Islet precursor cell (in vitro differentiated cells): ENCODE data around the gene WWTR1.

Source experiments
- DNase-seq: peaks from one replicate; pipeline ENCODE4 v3.0.0-alpha.2; 2018

WWTR1 gene

DNA sequence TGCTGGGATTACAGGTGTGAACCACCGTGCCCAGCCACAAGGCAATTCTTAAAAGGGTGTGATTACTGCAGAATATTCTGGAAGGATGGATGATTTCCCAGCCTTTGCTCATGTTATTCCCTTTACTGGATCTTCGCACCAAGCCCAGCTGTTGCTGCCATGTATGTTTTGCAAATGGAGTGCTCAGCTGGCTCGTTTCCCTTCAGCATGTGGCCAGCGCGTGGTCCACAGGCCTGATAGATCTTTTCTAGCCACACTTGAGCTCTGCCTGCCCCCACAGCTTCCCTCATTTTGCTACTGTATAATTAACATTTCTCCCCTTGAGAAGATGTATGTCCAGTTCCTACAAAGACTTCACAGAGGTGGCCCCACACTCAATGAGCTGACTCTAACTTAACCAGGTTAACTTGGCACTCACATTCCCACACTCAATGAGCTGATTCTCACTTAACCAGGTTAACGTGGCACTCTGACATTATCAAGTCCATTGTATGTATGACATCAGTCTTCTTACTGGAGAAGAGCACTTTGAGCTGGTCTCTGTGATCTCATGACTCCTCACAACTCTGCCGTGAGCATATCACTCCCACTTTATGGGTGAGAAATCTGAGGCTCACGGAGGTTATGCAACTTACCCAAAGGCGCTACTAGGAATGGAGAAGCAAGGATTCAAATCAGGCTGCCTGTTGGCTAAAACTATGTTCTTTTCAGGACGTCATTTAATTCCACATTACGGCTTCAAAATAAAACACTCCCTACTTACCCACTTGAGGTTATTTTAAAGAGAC is 134.1 kb downstream of the WWTR1 start:
- DNase-seq: no peak

DNA sequence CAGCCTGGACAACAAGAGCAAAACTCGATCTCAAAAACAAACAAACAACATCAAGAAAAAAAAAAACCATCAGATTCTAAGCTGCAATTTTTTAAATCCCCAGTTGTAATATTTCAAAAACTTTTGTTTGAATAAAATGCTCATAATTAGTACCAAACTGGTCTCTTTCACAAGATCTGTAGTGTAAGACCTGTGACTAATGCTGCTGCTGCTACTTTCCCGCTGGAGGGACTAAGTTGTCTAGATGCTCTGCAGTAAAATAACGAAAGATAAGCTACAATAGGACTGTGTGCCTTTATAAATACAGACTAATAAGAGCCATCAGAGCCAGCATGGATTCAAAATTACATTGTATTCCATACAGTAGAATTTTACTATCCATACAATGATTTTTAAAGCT is 137.9 kb downstream of the WWTR1 start:
- no peak for DNase-seq

GRCh38 chr3:149516920-149517319 is 140.9 kb downstream of the WWTR1 start:
- DNase-seq: no peak

GRCh38 chr3:149515249-149515648 is 142.6 kb downstream of the WWTR1 start:
- no peak for DNase-seq

GRCh38 chr3:149514471-149514870 is 143.4 kb downstream of the WWTR1 start:
- DNase-seq: no peak

DNA sequence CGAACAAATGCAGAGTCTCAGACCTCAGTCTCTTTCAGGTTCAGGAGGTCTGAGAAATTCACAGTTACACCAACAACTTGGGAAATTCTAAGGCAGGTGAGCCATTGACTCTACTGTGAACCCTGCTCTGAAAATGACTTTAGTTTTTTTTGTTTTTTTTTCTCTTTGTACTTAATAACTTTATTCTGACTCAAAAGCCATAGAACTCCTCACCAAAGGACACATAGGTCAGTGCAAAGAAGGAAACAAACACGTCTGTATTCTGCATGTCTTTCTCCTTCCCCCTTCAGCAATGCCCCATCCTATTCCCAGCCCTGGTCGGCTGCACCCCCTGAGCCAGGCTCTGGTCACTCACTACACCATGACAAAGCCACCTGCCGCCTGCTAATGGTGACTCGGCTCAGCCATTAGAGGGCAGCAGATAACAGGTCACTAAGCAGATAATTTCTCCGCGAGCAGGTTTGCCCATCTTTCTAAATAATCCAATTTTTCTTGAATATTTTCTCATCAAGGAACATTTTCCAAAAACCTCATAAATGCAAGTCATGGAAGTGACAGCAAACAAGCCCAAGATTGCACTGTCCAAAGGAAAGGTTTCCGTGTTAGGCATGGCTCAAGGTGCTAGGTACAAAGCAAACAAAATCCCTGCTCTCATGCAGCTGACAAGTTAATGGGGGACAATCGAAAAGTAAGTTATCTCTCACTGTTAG is 145.6 kb downstream of the WWTR1 start:
- DNase-seq: peak; percentile 84

- DNase-seq: no peak
These were observed 146.7 kb downstream of the WWTR1 start for GRCh38 chr3:149511040-149511626.

DNA sequence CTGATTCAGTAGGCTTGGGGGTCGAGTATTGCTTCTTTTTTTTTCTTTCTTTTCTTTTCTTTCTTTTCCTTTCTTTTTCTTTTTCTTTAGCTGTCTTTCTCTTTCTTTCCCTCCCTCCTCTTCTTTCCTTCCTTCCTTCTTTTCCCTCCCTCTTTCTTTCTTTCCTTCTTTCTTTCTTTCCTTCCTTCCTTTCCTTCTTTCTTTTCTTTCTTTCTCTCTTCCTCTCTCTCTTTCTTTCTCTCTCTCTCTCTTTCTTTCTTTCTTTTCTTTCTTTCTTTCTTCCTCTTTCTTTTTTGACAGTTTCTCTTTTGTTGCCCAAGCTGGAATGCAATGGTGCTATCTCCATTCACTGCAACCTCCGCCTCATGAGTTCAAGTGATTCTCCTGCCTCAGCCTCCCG is 147.3 kb downstream of the WWTR1 start:
- DNase-seq: no peak

GRCh38 chr3:149509526-149509925 is 148.3 kb downstream of the WWTR1 start:
- DNase-seq: no peak

- peak; percentile 53 for DNase-seq
These were observed 150.1 kb downstream of the WWTR1 start for GRCh38 chr3:149507491-149508324.

GRCh38 chr3:149506965-149507364 is 150.9 kb downstream of the WWTR1 start:
- DNase-seq: no peak

DNA sequence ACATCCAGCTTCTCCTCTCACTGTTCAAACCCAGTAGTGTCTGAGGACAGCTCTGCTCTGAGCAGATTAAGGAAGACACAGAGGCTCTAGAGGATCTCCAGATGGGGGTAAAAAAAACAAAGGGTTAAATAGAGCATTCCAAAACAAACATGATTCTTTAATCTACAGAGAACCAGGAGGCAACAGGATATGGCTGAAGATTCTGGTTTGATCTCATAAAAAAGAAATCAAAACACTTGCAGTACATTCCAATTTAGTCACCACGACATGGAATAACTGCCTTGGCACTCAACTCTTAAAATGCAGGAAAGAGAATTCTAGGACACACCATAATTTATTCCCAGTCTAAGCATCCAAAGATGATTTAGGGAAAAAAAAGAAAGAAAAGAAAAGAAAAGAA is 151.3 kb downstream of the WWTR1 start:
- no peak for DNase-seq

GRCh38 chr3:149502438-149502837 is 155.4 kb downstream of the WWTR1 start:
- no peak for DNase-seq

DNA sequence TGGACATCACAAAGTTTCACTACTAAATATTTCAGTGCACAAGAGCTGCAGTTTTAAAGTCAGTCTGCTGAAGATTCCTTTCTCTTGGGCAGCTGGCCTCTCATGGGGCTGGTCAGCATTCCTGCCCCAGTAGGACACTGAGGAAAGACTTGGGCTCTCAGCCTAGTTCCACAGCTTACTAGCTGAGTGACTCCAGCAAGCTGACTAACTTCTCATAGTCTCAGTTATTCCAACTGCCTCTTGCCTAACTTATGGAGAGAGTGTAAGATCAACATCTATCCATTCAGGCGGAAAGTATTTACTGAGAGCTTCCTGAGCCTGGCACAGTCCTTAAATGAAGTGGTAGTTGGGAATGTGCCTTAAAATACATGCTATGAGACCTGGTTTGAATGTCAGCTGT is 156.3 kb downstream of the WWTR1 start:
- no peak for DNase-seq

GRCh38 chr3:149497966-149498670 is 159.7 kb downstream of the WWTR1 start:
- no peak for DNase-seq

- no peak for DNase-seq
These were observed 160.9 kb downstream of the WWTR1 start for GRCh38 chr3:149496891-149497290.

- DNase-seq: no peak
These were observed 162.2 kb downstream of the WWTR1 start for GRCh38 chr3:149495581-149496125.

DNA sequence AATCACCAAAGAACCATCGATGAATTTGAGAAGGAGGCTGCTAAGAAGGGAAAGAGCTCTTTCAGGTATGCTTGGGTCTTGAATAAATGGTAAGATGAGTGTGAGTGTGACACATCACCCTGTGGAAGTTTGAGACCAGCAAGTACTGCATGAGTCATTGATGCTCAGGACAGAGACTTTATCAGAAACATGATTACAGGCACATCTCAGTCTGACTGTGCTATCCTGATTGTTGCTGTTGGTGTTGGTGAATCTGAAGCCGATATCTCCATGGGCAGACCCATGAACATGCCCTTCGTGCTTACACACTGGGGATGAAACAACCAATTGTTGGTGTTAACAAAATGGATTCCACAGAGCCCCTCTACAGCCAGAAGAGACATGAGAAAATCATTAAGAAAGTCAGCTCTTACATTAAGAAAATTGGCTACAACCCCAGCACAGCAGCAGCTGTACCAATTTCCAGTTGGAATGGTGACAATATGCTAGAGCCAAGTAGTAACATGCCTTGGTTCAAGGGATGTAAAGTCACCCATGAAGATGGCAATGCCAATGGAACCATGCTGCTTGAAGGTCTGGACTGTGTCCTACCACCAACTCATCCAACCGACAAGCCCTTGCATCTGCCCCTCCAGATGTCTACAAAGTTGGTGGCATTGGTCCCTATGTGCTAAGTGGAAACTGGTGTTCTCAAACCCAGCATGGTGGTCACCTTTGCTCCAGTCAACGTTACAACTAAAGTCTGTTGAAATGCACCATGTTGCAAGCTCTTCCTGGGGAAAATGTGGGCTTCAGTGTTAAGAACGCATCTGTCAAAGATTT is 162.9 kb downstream of the WWTR1 start:
- no peak for DNase-seq

- peak; percentile 84 for DNase-seq
These were observed 163.6 kb downstream of the WWTR1 start for GRCh38 chr3:149494022-149494758.

DNA sequence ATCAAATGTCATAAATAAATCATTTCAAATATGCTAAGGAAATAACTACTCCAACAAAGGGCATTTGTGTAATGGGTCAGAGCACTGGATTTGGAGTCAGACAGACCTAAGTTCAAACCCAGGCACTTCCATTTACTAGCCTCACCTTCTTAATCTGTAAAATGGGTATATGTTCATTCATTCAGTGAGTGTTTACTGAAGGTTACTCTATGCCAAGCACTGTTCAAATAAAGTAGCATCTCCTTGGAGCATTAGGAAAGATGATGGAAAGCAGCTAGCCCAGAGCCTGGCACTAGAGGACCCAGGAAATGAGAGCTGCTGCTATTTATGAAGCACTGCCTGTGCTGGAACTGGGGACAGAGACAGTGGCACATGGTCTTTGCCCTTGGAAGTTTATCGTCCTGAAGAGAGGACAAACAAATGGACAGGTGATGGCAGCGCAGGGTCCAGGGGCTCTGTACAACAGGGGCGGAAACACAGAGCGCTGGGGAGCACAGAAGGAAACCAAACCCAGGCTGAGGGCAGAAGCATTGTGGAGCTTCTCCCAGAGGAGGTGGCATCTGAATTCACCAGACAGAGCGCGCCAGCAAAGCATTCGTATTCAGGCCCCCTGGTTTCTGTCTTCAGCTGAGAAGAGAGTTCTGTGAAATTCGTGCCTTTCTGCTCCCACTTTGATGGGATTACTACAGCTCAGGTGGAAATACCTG is 164.4 kb downstream of the WWTR1 start:
- no peak for DNase-seq
